Common myeloid progenitor, CD34-positive (primary cell): ENCODE results near the gene GRID1.

ENCODE experiments used
- CTCF ChIA-PET: fragments of 350-600 bp; sonication (Branson Sonifier 250); formaldehyde crosslinking; loops from one replicate; lab custom pipeline; 2021; ENCODE audit warnings: antibody characterized with exemption; lab: Charles Lee
- POLR2A ChIA-PET: fragments of 350-600 bp; sonication (Branson Sonifier 250); formaldehyde crosslinking; loops from one replicate; lab custom pipeline; 2021; ENCODE audit warnings: antibody characterized with exemption; lab: Charles Lee
- DNase-seq, 3 donors: peaks; one replicate each; pipeline versions ENCODE4 v3.0.0 to v3.0.0-alpha.2; 2013
- H3K27ac ChIP-seq, 2 experiments: 1 replicate in 1 of 2; 2 replicates in 1 of 2; pipeline ENCODE4 v1.7.0; 2013; ENCODE audit warnings: inconsistent platforms in 2 of 2, low read length in 2 of 2, mild to moderate bottlenecking in 2 of 2, low read depth in 1 of 2, moderate library complexity in 1 of 2; ENCODE audit not compliant: severe bottlenecking in 2 of 2, insufficient read depth in 1 of 2, poor library complexity in 1 of 2
- H3K27me3 ChIP-seq, 5 experiments: replicated peaks in 2 of 5; 1 replicate in 3 of 5; 2 replicates in 2 of 5; pipeline versions ENCODE4 v1.6.1 to v1.7.0; 2013; ENCODE audit warnings: low read length in 4 of 5, mild to moderate bottlenecking in 2 of 5, moderate library complexity in 2 of 5, inconsistent platforms in 1 of 5; ENCODE audit not compliant: insufficient read depth in 5 of 5, control insufficient read depth in 4 of 5
- H3K36me3 ChIP-seq, 4 experiments: 1 replicate in 2 of 4; 2 replicates in 2 of 4; pipeline versions ENCODE4 v1.6.1 to v1.7.0; 2013; ENCODE audit warnings: low read length in 3 of 4, control low read depth in 1 of 4, mild to moderate bottlenecking in 1 of 4; ENCODE audit not compliant: control insufficient read depth in 4 of 4, insufficient read depth in 4 of 4
- H3K4me1 ChIP-seq, 4 experiments: 1 replicate in 3 of 4; 2 replicates in 1 of 4; pipeline versions ENCODE4 v1.6.1 to v1.7.1; 2013; ENCODE audit warnings: low read length in 3 of 4, mild to moderate bottlenecking in 3 of 4, control low read depth in 1 of 4, inconsistent platforms in 1 of 4, moderate library complexity in 1 of 4; ENCODE audit not compliant: control insufficient read depth in 4 of 4, insufficient read depth in 4 of 4; ENCODE audit errors: control extremely low read depth in 1 of 4
- H3K4me3 ChIP-seq, 7 experiments: 1 replicate in 4 of 7; 2 replicates in 3 of 7; pipeline versions ENCODE4 v1.5.1 to v1.7.0; 2013; ENCODE audit warnings: mild to moderate bottlenecking in 7 of 7, low read length in 6 of 7, moderate library complexity in 6 of 7, inconsistent platforms in 2 of 7, low read depth in 2 of 7, control low read depth in 1 of 7; ENCODE audit not compliant: insufficient read depth in 4 of 7, control insufficient read depth in 1 of 7; ENCODE audit errors: extremely low read depth in 1 of 7
- H3K9me3 ChIP-seq, 5 experiments: 1 replicate in 4 of 5; 2 replicates in 1 of 5; pipeline versions ENCODE4 v1.6.1 to v1.7.1; 2013; ENCODE audit warnings: low read length in 4 of 5, mild to moderate bottlenecking in 2 of 5, inconsistent platforms in 1 of 5, low read depth in 1 of 5, moderate library complexity in 1 of 5; ENCODE audit not compliant: control insufficient read depth in 4 of 5, insufficient read depth in 2 of 5; ENCODE audit errors: control extremely low read depth in 1 of 5
- WGBS: methylation state at CpG from one replicate; pipeline ENCODE4 v1.1.5; 2013; ENCODE audit not compliant: insufficient coverage; 5-methylcytosine and 5-hydroxymethylcytosine counted together

Gene GRID1

DNA sequence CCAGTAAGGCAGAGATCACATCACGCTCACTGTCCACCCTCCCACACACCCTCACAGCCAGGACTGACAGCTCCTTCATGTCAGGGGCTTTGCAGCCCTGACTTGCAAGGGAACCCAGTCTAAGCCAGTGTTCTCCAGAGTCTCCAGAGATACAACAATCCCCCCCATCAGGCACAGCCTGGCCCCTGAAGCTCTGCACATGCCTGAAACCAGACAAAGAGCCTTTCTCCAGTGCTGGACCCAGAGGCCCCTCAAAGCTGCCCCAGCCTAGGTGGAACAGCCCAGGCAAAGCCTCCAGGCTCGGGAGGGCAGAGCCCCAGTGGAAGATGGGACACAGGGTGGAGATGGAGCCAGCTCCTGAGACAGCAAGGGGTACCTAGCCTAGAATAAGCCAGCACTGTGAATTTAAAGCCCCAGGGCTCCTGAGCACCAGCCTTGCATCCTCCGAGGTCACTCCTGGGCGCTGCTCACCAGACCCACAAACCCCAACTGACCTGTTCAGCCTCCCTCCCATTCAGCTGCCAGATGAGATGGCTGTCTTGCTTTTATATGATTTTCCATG is 50.2 kb downstream of the GRID1 start:
- 96% methylated on average over 4 of the region's 4 CpGs for WGBS
- Histone ChIP-seq H3K27me3 (peaks cover 0 to 5% (median 0%) of the 10 kb centered on the region in 5 experiments), H3K4me1 (peaks cover 0 to 4% (median 3%) of the 10 kb centered on the region in 4 experiments), H3K27ac (no peak overlapping the region), H3K9me3 (no peaks in the 10 kb centered on the region), H3K36me3 (no peaks in the 10 kb centered on the region), H3K4me3 (no peak overlapping the region)
- CTCF ChIA-PET: interaction anchor here (0.6 to 1.1 kb wide), 2 partner anchors 16 to 30 kb away, joined by 3 read pairs; no protein-coding TSS in a partner anchor
- POLR2A ChIA-PET: no interaction called here
- no peak for DNase-seq

DNA sequence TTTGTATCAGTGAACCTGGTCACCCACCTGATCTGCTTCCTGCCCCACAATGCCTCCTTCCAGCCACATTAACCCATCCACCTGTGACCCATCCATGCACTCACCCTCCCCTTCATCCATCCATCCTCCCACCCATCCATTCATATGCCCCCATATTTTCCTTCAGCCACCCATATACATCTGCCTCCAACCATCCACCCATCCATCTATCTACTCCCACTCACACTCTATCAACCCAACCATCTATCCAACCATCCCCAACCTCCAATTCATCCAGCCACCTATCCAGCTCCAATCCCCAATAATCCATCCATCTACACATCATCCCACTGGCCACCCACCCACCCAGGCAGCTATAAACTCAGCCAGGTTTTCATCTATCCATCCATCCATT is 51.0 kb downstream of the GRID1 start:
- H3K4me1 ChIP-seq: peaks cover 0 to 4% (median 3%) of the 10 kb centered on the region in 4 experiments
- no peak for DNase-seq
- H3K27ac ChIP-seq: no peak overlapping the region
- ChIA-PET CTCF (no interaction called here), POLR2A (no interaction called here)
- H3K27me3 ChIP-seq: peaks cover 0 to 5% (median 0%) of the 10 kb centered on the region in 5 experiments
- no peak overlapping the region for H3K4me3 ChIP-seq
- H3K36me3 ChIP-seq: no peaks in the 10 kb centered on the region
- no peaks in the 10 kb centered on the region for H3K9me3 ChIP-seq

DNA sequence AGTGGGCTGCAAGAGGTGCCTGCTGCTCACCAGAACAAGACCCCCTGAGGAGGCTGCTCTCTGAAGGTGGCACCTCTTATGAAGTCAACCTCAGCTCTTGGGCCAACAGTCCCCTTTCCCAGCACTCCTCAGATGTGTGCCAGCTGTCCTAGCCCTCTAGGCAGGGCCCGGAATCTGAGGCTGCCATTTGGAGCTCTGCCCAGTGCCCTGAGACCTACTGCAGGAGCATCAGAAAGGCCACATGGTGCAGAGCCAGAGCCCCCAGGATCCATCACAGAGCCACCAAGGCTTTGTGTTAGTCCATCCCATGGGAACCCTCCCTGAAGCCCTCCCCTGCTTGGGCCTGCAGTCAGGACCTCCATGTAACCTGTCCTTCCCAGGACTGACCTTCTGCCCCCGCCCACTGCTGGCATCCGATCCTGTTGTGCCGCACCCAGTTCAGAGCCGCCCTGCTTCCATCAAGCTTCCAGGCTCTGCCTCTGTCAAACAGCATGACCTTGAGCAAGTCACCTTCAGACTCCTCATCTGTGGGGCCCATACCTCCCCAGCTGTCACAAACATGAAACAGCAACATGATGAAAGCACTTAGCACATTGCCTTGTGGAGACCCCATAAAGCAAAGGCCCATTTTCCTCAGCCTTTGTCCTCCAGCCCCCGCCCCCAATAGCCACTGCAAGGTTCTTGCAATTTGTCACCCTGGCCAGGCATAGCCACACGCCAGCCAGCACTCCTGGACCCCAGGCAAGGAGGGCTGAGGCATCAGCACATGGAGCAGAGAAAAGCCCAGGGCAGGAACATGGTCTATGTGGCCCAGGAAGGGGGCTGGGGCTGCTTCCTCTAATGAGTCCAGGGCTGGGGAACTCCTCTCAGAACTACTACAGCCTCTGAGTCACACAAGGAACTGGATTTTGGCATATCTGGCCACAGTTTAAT is 51.7 kb downstream of the GRID1 start:
- Histone ChIP-seq H3K27me3 (peaks cover 0 to 5% (median 0%) of the 10 kb centered on the region in 5 experiments), H3K9me3 (no peaks in the 10 kb centered on the region), H3K27ac (no peak overlapping the region), H3K4me1 (peaks cover 0 to 4% (median 3%) of the 10 kb centered on the region in 4 experiments), H3K36me3 (no peaks in the 10 kb centered on the region), H3K4me3 (no peak overlapping the region)
- WGBS: 82% methylated on average over 7 of the region's 7 CpGs
- no peak for DNase-seq
- POLR2A ChIA-PET: no interaction called here
- CTCF ChIA-PET: no interaction called here

DNA sequence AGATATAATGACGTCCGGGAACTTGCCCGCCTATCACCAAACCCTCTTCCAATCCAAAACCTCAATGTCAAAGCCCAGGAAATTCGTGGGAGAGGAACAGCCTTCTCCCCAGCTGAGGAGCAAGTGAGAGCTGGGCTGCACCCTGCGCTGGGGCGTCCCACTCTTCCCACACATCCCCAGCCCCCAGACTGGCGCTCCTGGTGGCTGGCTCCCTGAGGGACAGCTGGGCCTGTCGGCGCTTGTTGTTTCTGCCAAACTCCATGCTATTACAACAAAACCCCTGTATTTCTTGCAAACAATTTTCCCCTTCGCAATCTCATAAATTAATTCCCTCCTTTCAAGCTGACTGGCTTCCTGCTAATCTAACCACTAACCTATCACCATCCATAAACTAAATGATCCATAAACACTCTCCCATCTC is 53.0 kb downstream of the GRID1 start:
- Histone ChIP-seq H3K4me3 (no peak overlapping the region), H3K9me3 (no peaks in the 10 kb centered on the region), H3K4me1 (peaks cover 0 to 4% (median 3%) of the 10 kb centered on the region in 4 experiments), H3K27ac (no peak overlapping the region), H3K36me3 (no peaks in the 10 kb centered on the region), H3K27me3 (peaks cover 0 to 5% (median 0%) of the 10 kb centered on the region in 5 experiments)
- 89% methylated on average over 10 of the region's 10 CpGs for WGBS
- no peak for DNase-seq
- ChIA-PET POLR2A (no interaction called here), CTCF (interaction anchor here (1.2 kb wide), 1 partner anchor 57 kb away, joined by 3 read pairs; no protein-coding TSS in a partner anchor)

DNA sequence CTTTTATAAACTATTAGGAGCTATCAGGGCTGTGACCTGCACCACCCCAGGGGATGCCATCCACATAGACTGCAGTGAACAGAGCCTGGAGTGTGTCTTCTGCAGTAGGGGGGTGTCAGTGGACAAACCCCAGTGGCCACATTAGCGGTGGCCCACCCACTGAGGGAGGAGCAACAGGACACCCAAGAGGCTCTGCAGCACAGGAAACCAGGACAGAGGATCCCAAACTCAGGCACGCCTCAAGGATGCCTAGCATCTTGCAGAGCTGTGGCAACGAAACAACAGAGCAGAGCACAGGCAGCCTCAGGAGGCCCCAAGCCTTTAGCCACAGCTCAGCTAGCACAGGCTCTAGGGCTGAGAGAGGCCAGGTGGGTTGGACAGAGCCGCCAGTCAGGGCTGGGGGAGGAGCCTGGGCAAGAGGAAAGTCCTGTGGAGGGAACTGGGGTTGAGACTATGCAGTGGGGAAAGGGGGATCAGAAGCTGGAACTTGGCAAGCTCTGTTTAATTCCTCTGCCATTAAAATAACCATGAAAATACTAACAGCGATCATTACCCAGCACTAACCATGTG is 53.8 kb downstream of the GRID1 start:
- CTCF ChIA-PET: interaction anchor here (1.2 kb wide), 1 partner anchor 57 kb away, joined by 3 read pairs; no protein-coding TSS in a partner anchor
- whole genome bisulfite sequencing: 66% methylated on average over 4 of the region's 5 CpGs
- POLR2A ChIA-PET: no interaction called here

DNA sequence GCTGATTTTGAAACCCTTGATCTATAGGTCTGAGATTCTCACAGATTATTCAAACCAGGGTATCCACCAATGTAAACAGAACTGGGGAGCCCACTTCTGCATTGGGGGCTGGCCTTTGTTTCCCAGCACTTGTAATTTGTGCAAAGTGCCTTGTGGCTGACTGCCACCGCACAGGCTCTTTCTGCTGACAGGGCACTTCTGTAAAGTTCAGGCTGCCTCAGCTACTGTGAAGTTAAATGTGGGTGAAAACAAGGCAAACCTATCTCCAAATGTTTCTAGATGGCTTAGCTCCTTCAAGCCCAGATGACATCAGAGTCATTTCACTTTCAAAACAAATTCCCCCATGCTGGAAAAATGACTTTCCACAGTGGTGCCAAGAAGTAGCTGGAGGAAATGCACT is 54.7 kb downstream of the GRID1 start:
- H3K27me3 ChIP-seq: peaks cover 0 to 10% (median 0%) of the 10 kb centered on the region in 5 experiments
- ChIA-PET CTCF (no interaction called here), POLR2A (no interaction called here)
- H3K9me3 ChIP-seq: no peaks in the 10 kb centered on the region
- no peak for DNase-seq
- H3K4me1 ChIP-seq: no peaks in the 10 kb centered on the region
- no CpG with 5 or more reads among the region's 1 CpG for WGBS
- H3K27ac ChIP-seq: no peak overlapping the region
- H3K36me3 ChIP-seq: no peaks in the 10 kb centered on the region
- no peak overlapping the region for H3K4me3 ChIP-seq

More for the DNA sequence above, 53.8 kb downstream of the GRID1 start:
- Histone ChIP-seq H3K4me3 (no peak overlapping the region), H3K36me3 (no peaks in the 10 kb centered on the region), H3K4me1 (no peaks in the 10 kb centered on the region), H3K27ac (no peak overlapping the region), H3K9me3 (no peaks in the 10 kb centered on the region), H3K27me3 (peaks cover 0 to 10% (median 0%) of the 10 kb centered on the region in 5 experiments)
- DNase-seq: no peak
